HG02571 (cell line): Measurements from ENCODE around the gene LSM10.
A peak's percentile ranks its signal among the peaks of the same experiment; 100 is the strongest.

Source experiments
- ATAC-seq: cut with Tn5 transposase; IDR thresholded peaks from one replicate; pipeline ENCODE4 v1.9.1; 2021; ENCODE audit warnings: mild to moderate bottlenecking, moderate library complexity; ENCODE audit not compliant: unreplicated experiment

The LSM10 gene

GRCh38 chr1:36385410-36386264, 12.1 kb downstream of the LSM10 start, which contains the start of gene STK40:
STK40 (minus strand) TSS chr1:36385924; CDS start chr1:36361332, 24,592 bp downstream.
- ATAC-seq = peak; percentile 92

- ATAC-seq = no peak
Measured at GRCh38 chr1:36384542-36385409, 12.9 kb downstream of the LSM10 start.

GRCh38 chr1:36383240-36383639, 14.5 kb downstream of the LSM10 start:
- no peak for ATAC-seq

- no peak for ATAC-seq
Measured at GRCh38 chr1:36382669-36383068, 15.0 kb downstream of the LSM10 start.

GRCh38 chr1:36382231-36382630, 15.5 kb downstream of the LSM10 start:
- no peak for ATAC-seq

- no peak for ATAC-seq
Measured at GRCh38 chr1:36381405-36381804, 16.3 kb downstream of the LSM10 start.

- no peak for ATAC-seq
Measured at GRCh38 chr1:36380782-36381181, 16.9 kb downstream of the LSM10 start.

GRCh38 chr1:36380143-36380619, 17.5 kb downstream of the LSM10 start:
- ATAC-seq = no peak

- ATAC-seq = no peak
Measured at GRCh38 chr1:36377791-36378492, 19.8 kb downstream of the LSM10 start.

GRCh38 chr1:36372617-36373016, 25.1 kb downstream of the LSM10 start:
- no peak for ATAC-seq

GRCh38 chr1:36369061-36369861, 28.4 kb downstream of the LSM10 start:
- ATAC-seq = no peak

GRCh38 chr1:36367798-36368197, 29.9 kb downstream of the LSM10 start:
- no peak for ATAC-seq

GRCh38 chr1:36367066-36367465, 30.6 kb downstream of the LSM10 start:
- no peak for ATAC-seq

- ATAC-seq = no peak
Measured at GRCh38 chr1:36366091-36366661, 31.5 kb downstream of the LSM10 start.

- no peak for ATAC-seq
Measured at GRCh38 chr1:36365381-36365780, 32.3 kb downstream of the LSM10 start.

- no peak for ATAC-seq
Measured at GRCh38 chr1:36359911-36360550, 37.7 kb downstream of the LSM10 start.

- no peak for ATAC-seq
Measured at GRCh38 chr1:36359383-36359782, 38.3 kb downstream of the LSM10 start.

GRCh38 chr1:36358514-36359084, 39.1 kb downstream of the LSM10 start:
- ATAC-seq = no peak

- no peak for ATAC-seq
Measured at GRCh38 chr1:36355811-36356210, 41.9 kb downstream of the LSM10 start.
